ENCODE measurements around the gene WDR20.

DNA sequence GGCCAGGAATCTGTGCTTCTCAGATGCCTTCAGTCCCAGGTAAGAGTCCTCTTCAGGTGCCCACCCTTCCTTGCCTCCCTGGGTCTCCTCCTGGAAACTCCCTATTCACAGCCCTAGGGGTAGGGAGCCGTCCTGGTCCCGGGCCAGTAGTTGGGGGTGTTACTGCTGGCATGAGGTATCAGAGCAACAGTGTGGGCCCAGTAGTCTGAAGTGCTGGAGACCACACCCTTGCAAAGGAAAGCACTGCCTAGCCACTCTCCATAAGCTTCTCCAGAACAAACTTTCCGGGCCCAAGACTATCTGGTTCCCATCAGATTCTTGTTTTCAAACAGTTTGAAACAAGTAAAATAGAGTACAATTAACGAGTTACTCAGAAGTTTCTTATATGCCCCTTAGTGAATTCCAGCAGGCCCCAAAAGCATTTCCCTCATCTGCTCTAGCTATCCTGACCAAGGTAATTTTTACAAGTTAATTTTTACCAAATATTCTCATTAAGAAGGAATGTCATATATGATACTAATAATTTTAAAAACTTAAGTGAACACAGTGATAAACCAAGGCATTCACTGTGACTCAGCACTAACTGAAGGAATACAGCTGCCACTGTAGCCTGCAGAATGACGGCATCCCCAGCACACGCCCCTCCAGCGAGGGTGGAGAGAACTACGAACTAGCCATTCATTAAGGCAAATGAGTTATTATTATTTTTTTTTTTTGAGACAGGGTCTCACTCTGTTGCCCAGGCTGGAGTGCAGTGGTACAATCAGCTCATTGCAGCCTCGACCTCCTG, 115.9 kb downstream of the WDR20 start:
- TF ChIP-seq, protein P1, sequence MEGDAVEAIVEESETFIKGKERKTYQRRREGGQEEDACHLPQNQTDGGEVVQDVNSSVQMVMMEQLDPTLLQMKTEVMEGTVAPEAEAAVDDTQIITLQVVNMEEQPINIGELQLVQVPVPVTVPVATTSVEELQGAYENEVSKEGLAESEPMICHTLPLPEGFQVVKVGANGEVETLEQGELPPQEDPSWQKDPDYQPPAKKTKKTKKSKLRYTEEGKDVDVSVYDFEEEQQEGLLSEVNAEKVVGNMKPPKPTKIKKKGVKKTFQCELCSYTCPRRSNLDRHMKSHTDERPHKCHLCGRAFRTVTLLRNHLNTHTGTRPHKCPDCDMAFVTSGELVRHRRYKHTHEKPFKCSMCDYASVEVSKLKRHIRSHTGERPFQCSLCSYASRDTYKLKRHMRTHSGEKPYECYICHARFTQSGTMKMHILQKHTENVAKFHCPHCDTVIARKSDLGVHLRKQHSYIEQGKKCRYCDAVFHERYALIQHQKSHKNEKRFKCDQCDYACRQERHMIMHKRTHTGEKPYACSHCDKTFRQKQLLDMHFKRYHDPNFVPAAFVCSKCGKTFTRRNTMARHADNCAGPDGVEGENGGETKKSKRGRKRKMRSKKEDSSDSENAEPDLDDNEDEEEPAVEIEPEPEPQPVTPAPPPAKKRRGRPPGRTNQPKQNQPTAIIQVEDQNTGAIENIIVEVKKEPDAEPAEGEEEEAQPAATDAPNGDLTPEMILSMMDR (IDR thresholded peaks at IDR 0.05; ENCODE audit: extremely low read depth in 1 of 2, insufficient read depth in 1 of 2, low read depth in 1 of 2, low read length in 2 of 2) = no peak
- TF ChIP-seq POLR2AphosphoS5 (IDR thresholded peaks at IDR 0.05; ENCODE audit: insufficient read depth, low read depth, low read length) (no peak), POLR2A (IDR thresholded peaks at IDR 0.05; ENCODE audit: low read depth, low read length) (no peak), EZH2 (IDR thresholded peaks at IDR 0.05; ENCODE audit: borderline replicate concordance, low read depth, low read length, severe bottlenecking) (no peak)
